GM23338 (cell line): Measurements from ENCODE around the gene TRPM2. TPM values are rescaled to one million over a fixed set of nuclear protein-coding genes. Genes with fewer than 3 reads are reported as not detected.

ENCODE experiments used
- ATAC-seq: fragments of 200-7000 bp; cut with Tn5 transposase; 3 replicates; pipeline ENCODE4 v1.9.1; 2020
- DNase-seq: peaks from one replicate; pipeline ENCODE4 v3.0.0-alpha.2; 2015; ENCODE audit warnings: low spot score
- H2AFZ ChIP-seq: fragments of 200-600 bp; sonication (generic); 2 replicates; pipeline ENCODE4 v1.8.0; 2016; ENCODE audit warnings: antibody characterized with exemption, mild to moderate bottlenecking, moderate library complexity
- H3F3A ChIP-seq: fragments of 200-600 bp; sonication (generic); replicated peaks from 2 replicates; pipeline ENCODE4 v1.8.0; 2017; ENCODE audit warnings: antibody characterized with exemption, mixed run types, low read depth
- H3K27ac ChIP-seq: fragments of 200-600 bp; sonication (generic); 2 replicates; pipeline ENCODE4 v1.6.1; 2016; ENCODE audit warnings: low read depth
- H3K27me3 ChIP-seq: fragments of 200-600 bp; sonication (generic); 2 replicates; pipeline ENCODE4 v1.8.0; 2016; ENCODE audit warnings: mild to moderate bottlenecking, mixed run types, moderate library complexity; ENCODE audit not compliant: insufficient read depth
- H3K36me3 ChIP-seq: fragments of 200-600 bp; sonication (generic); 2 replicates; pipeline ENCODE4 v1.8.0; 2016; ENCODE audit warnings: mild to moderate bottlenecking; ENCODE audit not compliant: insufficient read depth
- H3K4me1 ChIP-seq: fragments of 200-600 bp; sonication (generic); 2 replicates; pipeline ENCODE4 v1.8.0; 2016; ENCODE audit warnings: mild to moderate bottlenecking, moderate library complexity; ENCODE audit not compliant: insufficient read depth
- H3K4me2 ChIP-seq: fragments of 200-600 bp; sonication (generic); 2 replicates; pipeline ENCODE4 v1.7.1; 2017; ENCODE audit warnings: mixed run types
- H3K4me3 ChIP-seq: fragments of 200-600 bp; sonication (generic); 2 replicates; pipeline ENCODE4 v1.6.1; 2016; ENCODE audit warnings: mixed run types
- H3K79me2 ChIP-seq: fragments of 200-600 bp; sonication (generic); replicated peaks from 2 replicates; pipeline ENCODE4 v1.8.0; 2017; ENCODE audit warnings: mild to moderate bottlenecking; ENCODE audit not compliant: insufficient read depth
- H3K9me2 ChIP-seq: fragments of 200-600 bp; sonication (generic); 2 replicates; pipeline ENCODE4 v1.8.0; 2017; ENCODE audit not compliant: insufficient read depth
- H4K20me1 ChIP-seq: fragments of 200-600 bp; sonication (generic); replicated peaks from 2 replicates; pipeline ENCODE4 v1.8.0; 2017; ENCODE audit warnings: mild to moderate bottlenecking; ENCODE audit not compliant: insufficient read depth
- H3K27ac Mint-ChIP-seq: 2 replicates; pipeline ENCODE4 v1.8.0; 2020; ENCODE audit warnings: inconsistent platforms, mild to moderate bottlenecking, moderate library complexity, mixed read lengths
- H3K27me3 Mint-ChIP-seq: 3 replicates; pipeline ENCODE4 v1.8.0; 2022; ENCODE audit warnings: low read depth, mild to moderate bottlenecking, moderate library complexity, mixed read lengths, inconsistent platforms; ENCODE audit not compliant: insufficient read depth, poor library complexity
- H3K36me3 Mint-ChIP-seq: 3 replicates; pipeline ENCODE4 v1.8.0; 2021; ENCODE audit warnings: low read depth, mild to moderate bottlenecking, inconsistent platforms, moderate library complexity, mixed read lengths
- H3K4me1 Mint-ChIP-seq: 3 replicates; pipeline ENCODE4 v1.8.0; 2020; ENCODE audit warnings: mild to moderate bottlenecking, inconsistent platforms, mixed read lengths
- H3K4me3 Mint-ChIP-seq: 3 replicates; pipeline ENCODE4 v1.8.0; 2021; ENCODE audit warnings: moderate library complexity, mild to moderate bottlenecking, inconsistent platforms, mixed read lengths
- H3K9me3 Mint-ChIP-seq: 3 replicates; pipeline ENCODE4 v1.8.0; 2020; ENCODE audit warnings: moderate library complexity, mild to moderate bottlenecking, inconsistent platforms, mixed read lengths
- CREB1 ChIP-seq: fragments of 250-450 bp; sonication (Bioruptor Pico); IDR thresholded peaks from 2 replicates; pipeline ENCODE4 v1.5.0; 2020; ENCODE audit warnings: low read depth, mild to moderate bottlenecking, moderate library complexity
- EZH2 ChIP-seq: fragments of 200-600 bp; sonication (generic); IDR thresholded peaks from one replicate; pipeline ENCODE4 v1.8.0; 2017; ENCODE audit warnings: antibody characterized with exemption, mild to moderate bottlenecking, low read depth; ENCODE audit not compliant: unreplicated experiment
- EZH2phosphoT487 ChIP-seq: fragments of 200-600 bp; sonication (generic); IDR thresholded peaks from one replicate; pipeline ENCODE4 v1.8.1; 2018; ENCODE audit warnings: antibody characterized with exemption; ENCODE audit not compliant: unreplicated experiment
- REST ChIP-seq: IDR thresholded peaks from one replicate; pipeline ENCODE4 v1.6.1; 2018; ENCODE audit warnings: antibody characterized with exemption; ENCODE audit not compliant: unreplicated experiment
- ZNF462 ChIP-seq: fragments of 250-450 bp; sonication (Bioruptor Pico); IDR thresholded peaks from 2 replicates; pipeline ENCODE4 v1.5.0; 2020; ENCODE audit warnings: mild to moderate bottlenecking, moderate library complexity
- polyA plus RNA-seq: library from polyadenylated mRNA; unstranded; fragments of >200 nt; fragmentation: Nextera tagmentation; extraction: Ambion mirVana; gene quantifications from 2 replicates; pipeline ENCODE4 v1.2.1, GENCODE V29; 2016
- total RNA-seq: library from RNA; depleted of rRNA; stranded (reverse); fragments of >200 nt; shearing (Covaris generic); gene quantifications from 2 replicates; pipeline ENCODE4 v1.2.3, GENCODE V29; 2014

Gene TRPM2
- total and polyA plus RNA-seq, 2 experiments from 2014 or later = 0.53 to 0.83 TPM

GRCh38 chr21:44312089-44312488, 41.3 kb upstream of the TRPM2 start (continued):
- TF ChIP-seq ZNF462 (CRISPR knock-in tag) = no peak
- TF ChIP-seq REST = no peak
- no peak for TF ChIP-seq EZH2phosphoT487
- TF ChIP-seq CREB1 (CRISPR knock-in tag) = no peak

- H3K4me1 Mint-ChIP-seq = no peaks in the 10 kb centered on the region; the same call in 2 of the 3 replicates
- peaks cover 1% of the 10 kb centered on the region for H3K27me3 Mint-ChIP-seq
- Histone ChIP-seq H4K20me1 (no peaks in the 10 kb centered on the region), H3K27ac (no peak overlapping the region), H3F3A (no peaks in the 10 kb centered on the region), H3K79me2 (no peaks in the 10 kb centered on the region), H3K4me1 (no peaks in the 10 kb centered on the region), H2AFZ (no peak overlapping the region), H3K36me3 (no peaks in the 10 kb centered on the region), H3K4me2 (no peak overlapping the region), H3K9me2 (no peaks in the 10 kb centered on the region), H3K27me3 (no peaks in the 10 kb centered on the region), H3K4me3 (no peak overlapping the region)
- H3K9me3 Mint-ChIP-seq = no peaks in the 10 kb centered on the region
- H3K36me3 Mint-ChIP-seq = peaks cover 6% of the 10 kb centered on the region
- no peak overlapping the region for H3K4me3 Mint-ChIP-seq
- ATAC-seq = no peak
- H3K27ac Mint-ChIP-seq = no peak overlapping the region
- no peak for DNase-seq
- TF ChIP-seq ZNF462 (CRISPR knock-in tag) (no peak), EZH2 (no peak)
These were observed 40.7 kb upstream of the TRPM2 start for GRCh38 chr21:44312716-44313115.
